GM08714 (cell line): ENCODE data around the gene AUP1.
"Not testable (repeated sequence)": the region's sequence is repeated elsewhere in the genome, so short reads cannot be mapped to it uniquely, and the experiment has no call there.

ENCODE experiments used
- H3K4me3 ChIP-seq: fragments of 200-500 bp; sonication (Bioruptor generic); 2 replicates; pipeline ENCODE4 v1.5.1; 2014; ENCODE audit warnings: mild to moderate bottlenecking, low read length, inconsistent platforms
- ZNF274 ChIP-seq: IDR thresholded peaks from 2 replicates; pipeline ENCODE4 v1.6.1; 2012; ENCODE audit warnings: mild to moderate bottlenecking, low read depth, low read length

The AUP1 gene

GRCh38 chr2:74564222-74564621, 34.7 kb upstream of the AUP1 start:
- TF ChIP-seq ZNF274, result no peak
- H3K4me3 ChIP-seq, result no peak overlapping the region

- no peak for TF ChIP-seq ZNF274
- H3K4me3 ChIP-seq, result no peak overlapping the region
These were observed 32.7 kb upstream of the AUP1 start for GRCh38 chr2:74562126-74562775.

- H3K4me3 ChIP-seq, result not testable (repeated sequence)
These were observed 31.5 kb upstream of the AUP1 start for GRCh38 chr2:74561022-74561421.

- no peak for TF ChIP-seq ZNF274
- H3K4me3 ChIP-seq, result no peak overlapping the region
These were observed 31.1 kb upstream of the AUP1 start for GRCh38 chr2:74560591-74560990.

- TF ChIP-seq ZNF274, result no peak
- no peak overlapping the region for H3K4me3 ChIP-seq
These were observed 30.4 kb upstream of the AUP1 start for GRCh38 chr2:74559912-74560311.

GRCh38 chr2:74558284-74559230, 29.1 kb upstream of the AUP1 start:
- no peak overlapping the region for H3K4me3 ChIP-seq
- no peak for TF ChIP-seq ZNF274

GRCh38 chr2:74556831-74557370, 27.4 kb upstream of the AUP1 start:
- TF ChIP-seq ZNF274, result no peak

GRCh38 chr2:74556159-74556558, 26.7 kb upstream of the AUP1 start:
- H3K4me3 ChIP-seq, result peak overlapping the region; percentile 96; the same call in 1 of the 2 replicates
- TF ChIP-seq ZNF274, result no peak

More at GRCh38 chr2:74556831-74557370, 27.4 kb upstream of the AUP1 start:
- H3K4me3 ChIP-seq, result no peak overlapping the region

- H3K4me3 ChIP-seq, result peak overlapping the region; percentile 96; the same call in 1 of the 2 replicates
- TF ChIP-seq ZNF274, result no peak
These were observed 26.2 kb upstream of the AUP1 start for GRCh38 chr2:74555610-74556103.

- TF ChIP-seq ZNF274, result no peak
- H3K4me3 ChIP-seq, result peak overlapping the region; percentile 96
These were observed 25.5 kb upstream of the AUP1 start for GRCh38 chr2:74554820-74555531.

GRCh38 chr2:74553892-74554819, 24.6 kb upstream of the AUP1 start, which contains the start of the genes DOK1 and LOXL3:
Gene DOK1 (plus strand): TSS chr2:74554720. CDS start chr2:74554755, 35 bp downstream.
Gene LOXL3 (minus strand): TSS chr2:74553942. CDS start chr2:74552634, 1,308 bp downstream.
- peak within 1 kb of the TSS; percentile 96 for H3K4me3 ChIP-seq
- no peak for TF ChIP-seq ZNF274

GRCh38 chr2:74552914-74553811, 23.7 kb upstream of the AUP1 start:
- no peak for TF ChIP-seq ZNF274

More at GRCh38 chr2:74552914-74553811, 23.7 kb upstream of the AUP1 start:
- H3K4me3 ChIP-seq, result peak overlapping the region; percentile 96; the same call in 1 of the 2 replicates
